GM19238 (cell line): ENCODE data around the gene SCLT1.
"Not testable (repeated sequence)": the region's sequence is repeated elsewhere in the genome, so short reads cannot be mapped to it uniquely, and the experiment has no call there.

ENCODE experiments used
- DNase-seq: peaks from one replicate; pipeline ENCODE4 v3.0.0; 2011; ENCODE audit warnings: low spot score; ENCODE audit not compliant: insufficient read length

Gene SCLT1

GRCh38 chr4:129077326-129077725 is 16.0 kb downstream of the SCLT1 start:
- no peak for DNase-seq

- DNase-seq = not testable (repeated sequence)
These were observed 23.8 kb downstream of the SCLT1 start for GRCh38 chr4:129069537-129069936.

- DNase-seq = no peak
These were observed 28.6 kb downstream of the SCLT1 start for GRCh38 chr4:129064717-129065116.

GRCh38 chr4:129063640-129064039 is 29.7 kb downstream of the SCLT1 start:
- DNase-seq = no peak

- no peak for DNase-seq
These were observed 30.8 kb downstream of the SCLT1 start for GRCh38 chr4:129062580-129062979.

- no peak for DNase-seq
These were observed 34.3 kb downstream of the SCLT1 start for GRCh38 chr4:129059028-129059427.

- no peak for DNase-seq
These were observed 47.0 kb downstream of the SCLT1 start for GRCh38 chr4:129046055-129046959.

- DNase-seq = no peak
These were observed 49.8 kb downstream of the SCLT1 start for GRCh38 chr4:129043523-129043922.

- DNase-seq = no peak
These were observed 52.9 kb downstream of the SCLT1 start for GRCh38 chr4:129040471-129040870.

- DNase-seq = no peak
These were observed 56.2 kb downstream of the SCLT1 start for GRCh38 chr4:129037093-129037492.

- no peak for DNase-seq
These were observed 78.5 kb downstream of the SCLT1 start for GRCh38 chr4:129014566-129015509.

GRCh38 chr4:129008096-129008495 is 85.2 kb downstream of the SCLT1 start:
- DNase-seq = no peak

- DNase-seq = no peak
These were observed 106.4 kb downstream of the SCLT1 start for GRCh38 chr4:128986908-128987307.

- no peak for DNase-seq
These were observed 107.3 kb downstream of the SCLT1 start for GRCh38 chr4:128986019-128986418.

- DNase-seq = no peak
These were observed 109.4 kb downstream of the SCLT1 start for GRCh38 chr4:128983771-128984485.

GRCh38 chr4:128981377-128981776 is 112.0 kb downstream of the SCLT1 start:
- DNase-seq = no peak

GRCh38 chr4:128980816-128981326 is 112.5 kb downstream of the SCLT1 start:
- no peak for DNase-seq

- no peak for DNase-seq
These were observed 113.4 kb downstream of the SCLT1 start for GRCh38 chr4:128979934-128980333.

GRCh38 chr4:128978985-128979384 is 114.4 kb downstream of the SCLT1 start:
- no peak for DNase-seq

GRCh38 chr4:128974136-128974581 is 119.2 kb downstream of the SCLT1 start:
- no peak for DNase-seq

- no peak for DNase-seq
These were observed 120.0 kb downstream of the SCLT1 start for GRCh38 chr4:128973384-128973783.
